Mammary epithelial cell (primary cell): ENCODE data around the gene C11orf68.

Experiments
- CTCF ChIP-seq, 2 donors: IDR thresholded peaks in 1 of 2; conservative IDR thresholded peaks in 1 of 2; 2 replicates each; pipeline ENCODE4 v1.5.1; 2011 to 2012; ENCODE audit warnings: inconsistent platforms in 2 of 2, low read length in 2 of 2, mild to moderate bottlenecking in 2 of 2, control low read depth in 1 of 2, low read depth in 1 of 2; ENCODE audit not compliant: insufficient read depth in 1 of 2; ENCODE audit errors: extremely low read depth in 1 of 2
- EZH2 ChIP-seq: IDR thresholded peaks from 2 replicates; pipeline ENCODE4 v1.6.1; 2012; ENCODE audit warnings: low read length, inconsistent platforms, borderline replicate concordance

DNA sequence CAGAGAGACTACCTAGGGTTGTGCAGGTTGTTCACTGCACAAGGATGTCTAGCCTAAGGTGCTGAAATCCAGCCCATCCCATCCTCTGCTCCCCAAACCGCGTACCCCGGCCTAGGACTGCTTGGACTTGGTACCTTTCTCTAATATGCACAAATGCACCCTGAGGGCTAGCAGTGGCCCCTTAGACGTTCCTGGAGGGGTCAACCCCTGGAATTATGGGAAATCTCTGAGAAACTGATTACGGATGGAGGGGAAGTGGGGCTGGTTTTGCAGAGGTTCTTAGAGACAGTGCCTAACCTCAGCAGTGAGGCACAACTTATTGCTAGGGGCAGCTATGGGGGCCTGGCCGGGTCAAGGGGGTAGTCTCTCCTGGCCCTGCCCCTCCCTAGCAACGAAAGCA, 2.5 kb downstream of the C11orf68 start:
- TF ChIP-seq CTCF (conservative IDR thresholded peaks at IDR 0.05 in 1 of 2, IDR thresholded peaks at IDR 0.05 in 1 of 2; ENCODE audit: extremely low read depth in 1 of 2, insufficient read depth in 1 of 2, low read depth in 1 of 2, low read length in 2 of 2) (no peak), EZH2 (no peak)
